GM19372 (cell line): ENCODE results near the gene SLC24A3.

Source experiments
- ATAC-seq: cut with Tn5 transposase; IDR thresholded peaks from one replicate; pipeline ENCODE4 v1.9.1; 2021; ENCODE audit warnings: mild to moderate bottlenecking, low read depth, moderate library complexity; ENCODE audit not compliant: unreplicated experiment

SLC24A3 gene

GRCh38 chr20:19300395-19300794 lies 88.0 kb downstream of the SLC24A3 start:
- no peak for ATAC-seq

- ATAC-seq, result no peak
Measured at GRCh38 chr20:19301142-19301541, 88.7 kb downstream of the SLC24A3 start.

GRCh38 chr20:19301843-19302242 lies 89.4 kb downstream of the SLC24A3 start:
- ATAC-seq, result no peak

GRCh38 chr20:19302714-19303113 lies 90.3 kb downstream of the SLC24A3 start:
- ATAC-seq, result no peak

GRCh38 chr20:19304389-19304788 lies 91.9 kb downstream of the SLC24A3 start:
- ATAC-seq, result no peak

- ATAC-seq, result no peak
Measured at GRCh38 chr20:19304886-19305415, 92.5 kb downstream of the SLC24A3 start.

GRCh38 chr20:19308146-19308545 lies 95.7 kb downstream of the SLC24A3 start:
- ATAC-seq, result no peak

- ATAC-seq, result no peak
Measured at GRCh38 chr20:19310541-19310940, 98.1 kb downstream of the SLC24A3 start.

- no peak for ATAC-seq
Measured at GRCh38 chr20:19313342-19314069, 101.1 kb downstream of the SLC24A3 start.

- ATAC-seq, result no peak
Measured at GRCh38 chr20:19314621-19315020, 102.2 kb downstream of the SLC24A3 start.

GRCh38 chr20:19317237-19318069 lies 105.0 kb downstream of the SLC24A3 start:
- no peak for ATAC-seq

- ATAC-seq, result no peak
Measured at GRCh38 chr20:19318610-19319009, 106.2 kb downstream of the SLC24A3 start.

- no peak for ATAC-seq
Measured at GRCh38 chr20:19320005-19320404, 107.6 kb downstream of the SLC24A3 start.

- no peak for ATAC-seq
Measured at GRCh38 chr20:19321176-19321575, 108.7 kb downstream of the SLC24A3 start.

GRCh38 chr20:19322061-19322985 lies 109.9 kb downstream of the SLC24A3 start:
- no peak for ATAC-seq

GRCh38 chr20:19327401-19327800 lies 115.0 kb downstream of the SLC24A3 start:
- ATAC-seq, result no peak

GRCh38 chr20:19328676-19329075 lies 116.2 kb downstream of the SLC24A3 start:
- ATAC-seq, result no peak

- no peak for ATAC-seq
Measured at GRCh38 chr20:19330038-19330437, 117.6 kb downstream of the SLC24A3 start.

- no peak for ATAC-seq
Measured at GRCh38 chr20:19330731-19331130, 118.3 kb downstream of the SLC24A3 start.

- no peak for ATAC-seq
Measured at GRCh38 chr20:19333563-19333962, 121.1 kb downstream of the SLC24A3 start.
